ENCODE results near the gene ZBTB22.
"Not testable (repeated sequence)": the region's sequence is repeated elsewhere in the genome, so short reads cannot be mapped to it uniquely, and the experiment has no call there.

Gene ZBTB22

GRCh38 chr6:33277663-33278391, 39.7 kb downstream of the ZBTB22 start:
- no peak overlapping the region for H3K4me3 ChIP-seq (replicated peaks; ENCODE audit: low read depth, low read length)
- DNase-seq (ENCODE audit: extremely low read depth, low read depth): no peak

GRCh38 chr6:33276864-33277662, 40.5 kb downstream of the ZBTB22 start, which contains the start of gene B3GALT4:
TSS of gene B3GALT4 (plus strand) at chr6:33277123. CDS start at chr6:33277420, 297 bp downstream.
- DNase-seq (ENCODE audit: extremely low read depth, low read depth): peak; percentile 71
- peak within 1 kb of the TSS; percentile 87 for H3K4me3 ChIP-seq (replicated peaks; ENCODE audit: low read depth, low read length)
- TF ChIP-seq CTCF (IDR thresholded peaks at IDR 0.05; ENCODE audit: low read depth, low read length, missing control alignments): peak; percentile 42

More at GRCh38 chr6:33277663-33278391, 39.7 kb downstream of the ZBTB22 start:
- TF ChIP-seq CTCF (IDR thresholded peaks at IDR 0.05; ENCODE audit: low read depth, low read length, missing control alignments): no peak

- peak overlapping the region; percentile 87 for H3K4me3 ChIP-seq (replicated peaks; ENCODE audit: low read depth, low read length)
- DNase-seq (ENCODE audit: extremely low read depth, low read depth): no peak
- no peak for TF ChIP-seq CTCF (IDR thresholded peaks at IDR 0.05; ENCODE audit: low read depth, low read length, missing control alignments)
These were observed 41.0 kb downstream of the ZBTB22 start for GRCh38 chr6:33276581-33276863.

- peak overlapping the region; percentile 87 for H3K4me3 ChIP-seq (replicated peaks; ENCODE audit: low read depth, low read length)
- not testable (repeated sequence) for DNase-seq (ENCODE audit: extremely low read depth, low read depth)
These were observed 41.6 kb downstream of the ZBTB22 start for GRCh38 chr6:33275795-33276580.

DNA sequence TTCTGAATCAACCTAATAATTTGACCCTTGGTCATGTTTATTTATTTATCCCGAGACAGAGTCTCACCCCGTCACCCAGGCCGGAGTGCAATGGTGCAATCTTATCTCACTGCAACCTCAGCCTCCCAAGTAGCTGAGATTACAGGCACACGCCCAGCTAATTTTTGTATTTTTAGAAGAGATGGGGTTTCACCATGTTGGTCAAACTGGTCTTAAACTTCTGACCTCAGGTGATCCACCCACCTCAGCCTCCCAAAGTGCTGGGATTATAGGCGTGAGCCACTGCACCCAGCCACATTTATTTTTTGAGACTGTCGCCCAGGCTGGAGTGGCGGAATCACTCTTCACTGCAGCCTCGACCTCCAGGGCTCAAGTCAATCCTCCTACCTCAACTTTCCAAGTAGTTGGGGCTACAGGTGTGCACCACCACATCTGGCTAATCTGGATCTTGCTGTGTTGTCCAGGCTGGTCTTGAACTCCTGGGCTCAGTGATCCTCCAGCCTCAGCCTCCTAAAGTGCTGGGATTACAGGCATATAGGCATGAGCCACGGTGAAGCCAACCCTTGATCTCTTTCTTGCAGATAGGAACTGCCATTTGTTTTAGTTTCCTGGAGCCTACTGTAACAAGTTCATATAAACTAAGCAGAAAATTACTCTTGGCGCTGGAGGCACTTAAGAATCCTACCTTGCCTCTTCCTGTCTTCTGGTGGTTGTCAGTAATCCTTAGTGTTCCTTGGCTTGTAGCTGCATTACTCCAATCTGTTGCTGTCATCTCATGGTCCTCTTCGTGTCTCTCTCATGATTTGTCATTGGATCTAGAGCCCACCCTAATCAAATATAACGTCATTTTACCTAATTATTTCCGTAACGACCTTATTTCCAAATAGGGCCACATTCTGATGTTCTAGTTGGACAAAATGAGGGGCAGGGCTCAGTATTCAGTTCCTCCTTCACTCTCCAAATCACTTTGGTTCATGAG, 43.3 kb downstream of the ZBTB22 start:
- no peak for TF ChIP-seq CTCF (IDR thresholded peaks at IDR 0.05; ENCODE audit: low read depth, low read length, missing control alignments)
- no peak for DNase-seq (ENCODE audit: extremely low read depth, low read depth)

GRCh38 chr6:33273129-33273923, 44.2 kb downstream of the ZBTB22 start:
- no peak for DNase-seq (ENCODE audit: extremely low read depth, low read depth)
- no peak for TF ChIP-seq CTCF (IDR thresholded peaks at IDR 0.05; ENCODE audit: low read depth, low read length, missing control alignments)
- H3K4me3 ChIP-seq (replicated peaks; ENCODE audit: low read depth, low read length): peak overlapping the region; percentile 87

More for the DNA sequence above, 43.3 kb downstream of the ZBTB22 start:
- H3K4me3 ChIP-seq (replicated peaks; ENCODE audit: low read depth, low read length): peak overlapping the region; percentile 87
